ENCODE measurements around the gene RUNDC3A.

DNA sequence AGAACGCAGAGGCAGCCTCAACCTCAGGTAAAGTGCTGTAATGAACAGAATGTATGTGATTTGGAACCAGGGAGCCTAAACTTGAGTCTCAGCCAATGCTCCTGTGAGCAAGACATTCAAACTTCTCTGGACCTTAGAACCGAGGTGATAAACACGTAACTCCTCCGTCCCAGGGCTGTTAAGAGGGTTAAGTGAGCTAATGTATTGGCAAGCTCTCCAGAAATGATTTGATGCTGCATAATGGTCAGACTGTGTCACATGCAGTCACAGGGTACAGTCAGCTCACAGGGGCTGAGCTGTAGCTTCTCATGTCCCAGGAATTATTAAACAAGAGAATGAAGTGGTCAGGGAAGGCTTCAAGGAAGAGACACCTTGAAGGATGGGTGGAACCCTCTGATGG lies 30.4 kb upstream of the RUNDC3A start:
- TF ChIP-seq CTCF (IDR thresholded peaks at IDR 0.05) (no peak), POLR2A (IDR thresholded peaks at IDR 0.05) (no peak)

Data from ovary (tissue), 3 donors.